Liver (tissue), 9 donors: ENCODE data around the gene TSPO2. TPM values are rescaled to one million over a fixed set of nuclear protein-coding genes. Genes with fewer than 3 reads are reported as not detected.

Experiments used
- DNase-seq: peaks from one replicate; pipeline ENCODE4 v3.0.0-alpha.2; 2017; ENCODE audit warnings: low spot score
- H3K27ac ChIP-seq, 2 donors: one replicate each; pipeline ENCODE4 v1.7.0; 2013; ENCODE audit warnings: inconsistent platforms in 2 of 2, low read length in 2 of 2, control low read depth in 1 of 2, low read depth in 1 of 2, mild to moderate bottlenecking in 1 of 2
- H3K27me3 ChIP-seq, 4 donors: one replicate each; pipeline versions ENCODE4 v1.6.1 to v1.7.0; 2013; ENCODE audit warnings: low read length in 3 of 4, inconsistent platforms in 1 of 4, mild to moderate bottlenecking in 1 of 4, moderate library complexity in 1 of 4; ENCODE audit not compliant: control insufficient read depth in 4 of 4, insufficient read depth in 4 of 4
- H3K36me3 ChIP-seq, 4 donors: one replicate each; pipeline versions ENCODE4 v1.6.1 to v1.7.0; 2013; ENCODE audit warnings: low read length in 3 of 4, mild to moderate bottlenecking in 3 of 4, low read depth in 1 of 4, moderate library complexity in 1 of 4; ENCODE audit not compliant: control insufficient read depth in 4 of 4, insufficient read depth in 3 of 4
- H3K4me1 ChIP-seq, 4 donors: one replicate each; pipeline versions ENCODE4 v1.6.1 to v1.7.0; 2013; ENCODE audit warnings: low read length in 3 of 4, mild to moderate bottlenecking in 3 of 4, moderate library complexity in 1 of 4; ENCODE audit not compliant: control insufficient read depth in 4 of 4, insufficient read depth in 4 of 4
- H3K4me3 ChIP-seq, 3 donors: one replicate each; pipeline versions ENCODE4 v1.6.1 to v1.7.0; 2013; ENCODE audit warnings: low read length in 3 of 3, control low read depth in 1 of 3, low read depth in 1 of 3, mild to moderate bottlenecking in 1 of 3
- H3K9ac ChIP-seq, 2 donors: one replicate each; pipeline ENCODE4 v1.7.0; 2013; ENCODE audit warnings: low read length in 2 of 2, mild to moderate bottlenecking in 2 of 2, moderate library complexity in 2 of 2, control low read depth in 1 of 2, low read depth in 1 of 2
- H3K9me3 ChIP-seq, 4 donors: one replicate each; pipeline versions ENCODE4 v1.6.1 to v1.7.0; 2013; ENCODE audit warnings: low read length in 3 of 4; ENCODE audit not compliant: control insufficient read depth in 4 of 4
- ATF3 ChIP-seq: IDR thresholded peaks from 2 replicates; pipeline ENCODE4 v1.6.1; 2016; ENCODE audit warnings: antibody characterized with exemption
- CTCF ChIP-seq: fragments of 150-350 bp; IDR thresholded peaks from 2 replicates; pipeline ENCODE4 v1.5.1; 2017; ENCODE audit warnings: improper control_type of control experiment, low read depth, low read length; ENCODE audit not compliant: missing input control
- EGR1 ChIP-seq, 2 donors: IDR thresholded peaks; 2 replicates each; pipeline ENCODE4 v1.6.1; 2016 to 2018; ENCODE audit warnings: antibody characterized with exemption in 2 of 2, low read depth in 2 of 2
- FOXA1 ChIP-seq: IDR thresholded peaks from 2 replicates; pipeline ENCODE4 v1.6.1; 2016; ENCODE audit warnings: antibody characterized with exemption
- FOXA2 ChIP-seq: IDR thresholded peaks from 2 replicates; pipeline ENCODE4 v1.6.1; 2016; ENCODE audit warnings: antibody characterized with exemption
- GABPA ChIP-seq, 2 donors: IDR thresholded peaks in 1 of 2; conservative IDR thresholded peaks in 1 of 2; 2 replicates each; pipeline ENCODE4 v1.6.1; 2016; ENCODE audit warnings: antibody characterized with exemption in 2 of 2, mild to moderate bottlenecking in 1 of 2, moderate library complexity in 1 of 2
- HNF4A ChIP-seq, 2 donors: conservative IDR thresholded peaks; 2 replicates each; pipeline ENCODE4 v1.6.1; 2016; ENCODE audit warnings: antibody characterized with exemption in 2 of 2, mild to moderate bottlenecking in 2 of 2
- HNF4G ChIP-seq: IDR thresholded peaks from 2 replicates; pipeline ENCODE4 v1.6.1; 2016; ENCODE audit warnings: antibody characterized with exemption
- JUND ChIP-seq, 2 donors: IDR thresholded peaks; 2 replicates each; pipeline ENCODE4 v1.6.1; 2016; ENCODE audit warnings: antibody characterized with exemption in 2 of 2
- MAX ChIP-seq: IDR thresholded peaks from 2 replicates; pipeline ENCODE4 v1.6.1; 2016; ENCODE audit warnings: antibody characterized with exemption
- NR2F2 ChIP-seq: IDR thresholded peaks from 2 replicates; pipeline ENCODE4 v1.6.1; 2016; ENCODE audit warnings: antibody characterized with exemption
- RAD21 ChIP-seq, 2 donors: IDR thresholded peaks; 2 replicates each; pipeline ENCODE4 v1.6.1; 2016; ENCODE audit warnings: antibody characterized with exemption in 2 of 2, mild to moderate bottlenecking in 2 of 2
- REST ChIP-seq: IDR thresholded peaks from 2 replicates; pipeline ENCODE4 v1.6.1; 2016; ENCODE audit warnings: antibody characterized with exemption, mild to moderate bottlenecking
- RXRA ChIP-seq, 2 donors: IDR thresholded peaks; 2 replicates each; pipeline ENCODE4 v1.6.1; 2017 to 2018; ENCODE audit warnings: antibody characterized with exemption in 2 of 2, mild to moderate bottlenecking in 1 of 2
- SP1 ChIP-seq: IDR thresholded peaks from 2 replicates; pipeline ENCODE4 v1.6.1; 2018; ENCODE audit warnings: antibody characterized with exemption, mild to moderate bottlenecking
- TAF1 ChIP-seq: conservative IDR thresholded peaks from 2 replicates; pipeline ENCODE4 v1.6.1; 2016; ENCODE audit warnings: antibody characterized with exemption, mild to moderate bottlenecking
- YY1 ChIP-seq: IDR thresholded peaks from 2 replicates; pipeline ENCODE4 v1.6.1; 2016; ENCODE audit warnings: antibody characterized with exemption, mild to moderate bottlenecking
- ZBTB33 ChIP-seq: IDR thresholded peaks from 2 replicates; pipeline ENCODE4 v1.6.1; 2016; ENCODE audit warnings: antibody characterized with exemption
- WGBS: extraction: QIAGEN DNeasy Blood & Tissue Kit; methylation state at CpG from one replicate; pipeline ENCODE4 v1.1.7; 2013; 5-methylcytosine and 5-hydroxymethylcytosine counted together
- polyA plus RNA-seq, 2 donors: library from polyadenylated mRNA; stranded (reverse) in 1 of 2; unstranded in 1 of 2; fragments of 200-250 nt in 1 of 2; fragments of >200 nt in 1 of 2; fragmentation: Nextera tagmentation in 1 of 2; extraction: Ambion mirVana in 1 of 2; gene quantifications; one replicate each; pipeline versions ENCODE4 v1.2.1 to v1.2.3, GENCODE V29; 2013 to 2015
- total RNA-seq, 2 donors: library from RNA; depleted of rRNA; stranded (reverse); fragments of >200 nt; gene quantifications; one replicate each; pipeline ENCODE4 v1.2.3, GENCODE V29; 2014
- donor health status: healthy.
- donor health status: healthy.
- donor health status: healthy.
- donor health status: healthy.
- donor health status: healthy.

Gene TSPO2
- total and polyA plus RNA-seq, 4 donors: 0.25 to 64.9 (median 0.43) TPM

GRCh38 chr6:41047745-41048732, 5.8 kb downstream of the TSPO2 start:
- Histone ChIP-seq H3K27ac (no peak overlapping the region), H3K9ac (no peak overlapping the region), H3K36me3 (no peaks in the 10 kb centered on the region), H3K27me3 (no peaks in the 10 kb centered on the region), H3K9me3 (no peaks in the 10 kb centered on the region), H3K4me1 (peaks cover 6 to 30% (median 21%) of the 10 kb centered on the region in 4 donors), H3K4me3 (no peak overlapping the region)
- 87% methylated on average over 9 of the region's 9 CpGs for WGBS
- no peak for DNase-seq
- TF ChIP-seq RXRA (IDR thresholded peaks at IDR 0.05): no peak
- no peak for TF ChIP-seq TAF1
- TF ChIP-seq ATF3: no peak
- TF ChIP-seq FOXA1: no peak
- TF ChIP-seq MAX: no peak
- TF ChIP-seq CTCF: no peak
- TF ChIP-seq HNF4A (conservative IDR thresholded peaks at IDR 0.05): no peak
- TF ChIP-seq JUND (IDR thresholded peaks at IDR 0.05): no peak
- no peak for TF ChIP-seq NR2F2
- no peak for TF ChIP-seq RAD21 (IDR thresholded peaks at IDR 0.05)
- TF ChIP-seq REST: no peak
- TF ChIP-seq EGR1 (IDR thresholded peaks at IDR 0.05; ENCODE audit: low read depth in 2 of 2): no peak
- no peak for TF ChIP-seq SP1
- no peak for TF ChIP-seq HNF4G
- TF ChIP-seq FOXA2: no peak
- no peak for TF ChIP-seq ZBTB33
- no peak for TF ChIP-seq YY1
- no peak for TF ChIP-seq GABPA (IDR thresholded peaks at IDR 0.05 in 1 of 2, conservative IDR thresholded peaks at IDR 0.05 in 1 of 2)
